Measurements from ENCODE around the gene KIF20B. TPM values are rescaled to one million over a fixed set of nuclear protein-coding genes. Genes with fewer than 3 reads are reported as not detected.

KIF20B gene
- polyA plus RNA-seq, 1 experiment = 4.5 TPM

- ChIA-PET POLR2A (no interaction called here), CTCF (no interaction called here)
- H3K27ac ChIP-seq (ENCODE audit: low read depth, low read length) = no peak overlapping the region
- TF ChIP-seq, protein P1, sequence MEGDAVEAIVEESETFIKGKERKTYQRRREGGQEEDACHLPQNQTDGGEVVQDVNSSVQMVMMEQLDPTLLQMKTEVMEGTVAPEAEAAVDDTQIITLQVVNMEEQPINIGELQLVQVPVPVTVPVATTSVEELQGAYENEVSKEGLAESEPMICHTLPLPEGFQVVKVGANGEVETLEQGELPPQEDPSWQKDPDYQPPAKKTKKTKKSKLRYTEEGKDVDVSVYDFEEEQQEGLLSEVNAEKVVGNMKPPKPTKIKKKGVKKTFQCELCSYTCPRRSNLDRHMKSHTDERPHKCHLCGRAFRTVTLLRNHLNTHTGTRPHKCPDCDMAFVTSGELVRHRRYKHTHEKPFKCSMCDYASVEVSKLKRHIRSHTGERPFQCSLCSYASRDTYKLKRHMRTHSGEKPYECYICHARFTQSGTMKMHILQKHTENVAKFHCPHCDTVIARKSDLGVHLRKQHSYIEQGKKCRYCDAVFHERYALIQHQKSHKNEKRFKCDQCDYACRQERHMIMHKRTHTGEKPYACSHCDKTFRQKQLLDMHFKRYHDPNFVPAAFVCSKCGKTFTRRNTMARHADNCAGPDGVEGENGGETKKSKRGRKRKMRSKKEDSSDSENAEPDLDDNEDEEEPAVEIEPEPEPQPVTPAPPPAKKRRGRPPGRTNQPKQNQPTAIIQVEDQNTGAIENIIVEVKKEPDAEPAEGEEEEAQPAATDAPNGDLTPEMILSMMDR (IDR thresholded peaks at IDR 0.05; ENCODE audit: low read depth, low read length) = no peak
- DNase-seq (ENCODE audit: low read depth, low spot score) = no peak
- H3K27me3 ChIP-seq (ENCODE audit: control insufficient read depth, insufficient read depth, low read length) = peaks cover 10% of the 10 kb centered on the region
- H3K4me3 ChIP-seq (ENCODE audit: low read depth, low read length) = no peak overlapping the region
- H3K9me3 ChIP-seq (ENCODE audit: control insufficient read depth, insufficient read depth, low read length) = no peaks in the 10 kb centered on the region
Observed at GRCh38 chr10:89808842-89809241, 107.5 kb downstream of the KIF20B start.

- Histone ChIP-seq H3K9me3 (ENCODE audit: control insufficient read depth, insufficient read depth, low read length) (no peaks in the 10 kb centered on the region), H3K4me3 (ENCODE audit: low read depth, low read length) (no peak overlapping the region), H3K27me3 (ENCODE audit: control insufficient read depth, insufficient read depth, low read length) (peaks cover 10% of the 10 kb centered on the region), H3K27ac (ENCODE audit: low read depth, low read length) (no peak overlapping the region)
- POLR2A ChIA-PET = no interaction called here
- TF ChIP-seq, protein P1 (IDR thresholded peaks at IDR 0.05; ENCODE audit: low read depth, low read length) = no peak
- CTCF ChIA-PET = no interaction called here
- no peak for DNase-seq (ENCODE audit: low read depth, low spot score)
Observed at GRCh38 chr10:89809766-89810165, 108.4 kb downstream of the KIF20B start.

DNA sequence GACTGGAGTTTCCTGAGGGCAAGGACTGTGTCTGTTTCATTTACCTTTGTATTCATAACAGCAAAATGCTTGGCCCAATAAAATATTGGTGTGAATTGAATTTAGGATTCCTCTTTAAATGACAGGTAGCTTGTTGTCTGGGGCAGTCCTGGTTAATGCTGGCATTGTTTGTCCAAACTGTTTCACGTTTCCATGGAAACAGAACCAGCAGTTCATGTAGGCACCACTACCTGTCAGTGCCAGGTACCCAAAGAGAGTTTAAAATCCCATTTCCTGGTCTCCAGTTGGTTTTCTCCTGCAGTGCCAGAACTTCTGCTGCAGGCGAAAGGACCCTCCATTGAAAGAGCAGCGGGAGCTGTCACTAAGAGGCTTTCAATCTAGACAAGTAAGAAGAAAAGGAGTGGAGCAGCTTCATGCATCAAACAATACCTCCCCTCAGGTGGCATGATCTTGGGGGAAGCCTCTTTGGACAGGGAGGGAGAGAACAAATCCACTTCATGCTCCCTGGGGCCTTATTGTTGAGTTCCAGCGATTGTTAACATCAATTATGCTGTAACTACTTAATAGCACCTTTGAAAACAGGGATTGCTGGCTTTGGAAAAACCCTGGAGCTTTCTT lies 109.6 kb downstream of the KIF20B start:
- no peak overlapping the region for H3K4me3 ChIP-seq (ENCODE audit: low read depth, low read length)
- POLR2A ChIA-PET = no interaction called here
- H3K27ac ChIP-seq (ENCODE audit: low read depth, low read length) = no peak overlapping the region
- no peaks in the 10 kb centered on the region for H3K9me3 ChIP-seq (ENCODE audit: control insufficient read depth, insufficient read depth, low read length)
- DNase-seq (ENCODE audit: low read depth, low spot score) = no peak
- CTCF ChIA-PET = no interaction called here
- TF ChIP-seq, protein P1 (IDR thresholded peaks at IDR 0.05; ENCODE audit: low read depth, low read length) = no peak
- peaks cover 10% of the 10 kb centered on the region for H3K27me3 ChIP-seq (ENCODE audit: control insufficient read depth, insufficient read depth, low read length)

DNA sequence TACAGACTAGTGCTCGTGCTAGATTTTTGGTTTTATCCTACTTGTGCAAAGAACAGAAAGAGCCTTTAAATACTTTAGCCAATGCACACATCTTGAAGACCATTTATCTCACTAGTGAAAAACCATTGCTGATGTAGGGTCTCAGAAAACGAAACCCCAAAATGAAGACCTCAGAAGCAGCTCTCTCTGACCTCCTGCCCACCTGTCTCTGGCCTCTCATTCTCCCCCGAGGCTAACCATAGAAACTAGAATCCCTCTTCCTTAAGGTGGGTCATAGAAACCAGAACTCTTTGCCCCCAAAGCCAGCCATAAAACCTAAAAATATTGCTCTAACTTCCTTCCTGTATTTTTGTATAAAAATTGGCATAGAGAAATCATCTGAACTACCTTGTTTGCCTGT lies 112.2 kb downstream of the KIF20B start:
- TF ChIP-seq, protein P1 (IDR thresholded peaks at IDR 0.05; ENCODE audit: low read depth, low read length) = no peak
- DNase-seq (ENCODE audit: low read depth, low spot score) = no peak
- Histone ChIP-seq H3K9me3 (ENCODE audit: control insufficient read depth, insufficient read depth, low read length) (no peaks in the 10 kb centered on the region), H3K4me3 (ENCODE audit: low read depth, low read length) (no peak overlapping the region), H3K27ac (ENCODE audit: low read depth, low read length) (no peak overlapping the region), H3K27me3 (ENCODE audit: control insufficient read depth, insufficient read depth, low read length) (peaks cover 5% of the 10 kb centered on the region)
- ChIA-PET POLR2A (no interaction called here), CTCF (no interaction called here)

- CTCF ChIA-PET = no interaction called here
- Histone ChIP-seq H3K4me3 (ENCODE audit: low read depth, low read length) (no peak overlapping the region), H3K27me3 (ENCODE audit: control insufficient read depth, insufficient read depth, low read length) (peaks cover 2% of the 10 kb centered on the region), H3K9me3 (ENCODE audit: control insufficient read depth, insufficient read depth, low read length) (no peaks in the 10 kb centered on the region), H3K27ac (ENCODE audit: low read depth, low read length) (no peak overlapping the region)
- DNase-seq (ENCODE audit: low read depth, low spot score) = no peak
- TF ChIP-seq, protein P1 (IDR thresholded peaks at IDR 0.05; ENCODE audit: low read depth, low read length) = no peak
- POLR2A ChIA-PET = no interaction called here
Observed at GRCh38 chr10:89814278-89814677, 112.9 kb downstream of the KIF20B start.
